ENCODE data around the gene NDST1.
A peak's percentile ranks its signal among the peaks of the same experiment; 100 is the strongest.

The NDST1 gene

GRCh38 chr5:150574818-150575547 lies 67.1 kb downstream of the NDST1 start:
- DNase-seq = peak; percentile 46

DNA sequence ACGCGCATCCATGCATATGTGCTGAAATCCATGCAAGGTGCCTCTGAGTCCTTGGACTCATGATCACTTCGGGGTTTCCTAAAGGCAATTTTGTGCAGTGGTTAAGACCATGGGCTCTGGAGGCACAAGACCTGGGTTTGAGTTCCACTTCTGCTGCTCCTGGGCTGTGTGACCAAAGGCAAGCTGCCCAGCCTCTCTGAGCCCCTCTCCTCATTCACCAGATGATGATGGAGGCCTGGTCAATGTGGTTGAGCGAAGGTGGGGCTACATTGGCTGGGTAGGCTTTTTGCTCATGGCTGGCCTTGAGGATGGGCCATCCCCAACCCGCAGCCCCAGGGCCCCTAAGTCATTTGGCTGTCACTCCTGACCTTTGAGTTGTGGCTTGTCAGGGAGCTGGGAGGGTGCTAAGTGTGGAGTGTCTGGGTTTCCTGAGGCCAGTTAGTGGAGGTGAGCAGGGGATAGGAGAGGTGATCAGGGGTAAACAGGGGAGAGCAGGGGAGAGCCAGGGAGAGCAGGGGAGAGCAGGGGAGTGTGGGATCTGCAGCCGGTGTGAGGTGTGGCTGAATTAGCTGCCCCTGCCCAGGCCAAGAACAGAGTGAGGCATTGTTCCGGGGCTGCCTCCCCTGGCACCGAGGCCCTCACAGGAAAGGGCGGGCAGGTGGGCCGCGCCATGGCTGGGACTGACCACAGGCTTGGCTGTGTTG lies 68.0 kb downstream of the NDST1 start:
- peak; percentile 28 for DNase-seq

GRCh38 chr5:150576449-150576949 lies 68.6 kb downstream of the NDST1 start:
- DNase-seq = peak; percentile 17

DNA sequence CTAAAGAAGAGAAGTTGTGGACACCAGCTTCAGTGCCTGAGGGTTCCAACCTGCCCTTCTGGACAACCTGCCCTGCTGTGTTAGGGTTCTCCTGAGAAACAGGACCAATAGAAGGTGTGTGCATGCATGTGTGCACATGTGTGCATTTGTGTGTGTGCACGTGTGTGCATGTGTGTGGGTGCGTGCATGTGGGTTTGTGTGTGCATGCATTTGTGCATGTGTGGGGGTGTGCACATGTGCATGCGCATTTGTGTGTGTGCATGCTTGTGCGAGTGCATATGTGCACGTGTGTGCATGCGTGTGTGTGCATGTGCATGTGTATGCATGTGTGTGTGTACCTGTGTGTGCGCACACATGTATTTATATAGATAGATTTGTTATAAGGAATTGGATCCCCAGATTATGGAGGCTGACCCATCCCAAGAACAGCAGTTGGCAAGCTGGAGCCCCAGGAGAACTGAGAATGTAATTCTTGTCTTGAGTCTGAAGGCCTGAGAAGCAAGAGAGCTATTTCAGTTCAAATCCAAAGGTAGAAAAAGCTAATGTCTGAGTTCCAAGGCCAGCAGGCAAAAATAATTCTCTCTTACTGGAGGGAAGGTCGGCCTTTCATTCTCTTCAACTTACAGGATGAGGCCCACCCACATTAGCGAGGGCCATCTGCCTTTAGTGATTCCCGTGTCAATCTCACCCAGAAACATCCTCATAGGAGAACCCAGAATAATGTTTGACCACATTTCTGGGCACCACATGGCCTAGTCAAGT lies 69.6 kb downstream of the NDST1 start:
- DNase-seq = peak; percentile 37

- peak; percentile 37 for DNase-seq
Measured at GRCh38 chr5:150578781-150579461, 71.0 kb downstream of the NDST1 start.

DNA sequence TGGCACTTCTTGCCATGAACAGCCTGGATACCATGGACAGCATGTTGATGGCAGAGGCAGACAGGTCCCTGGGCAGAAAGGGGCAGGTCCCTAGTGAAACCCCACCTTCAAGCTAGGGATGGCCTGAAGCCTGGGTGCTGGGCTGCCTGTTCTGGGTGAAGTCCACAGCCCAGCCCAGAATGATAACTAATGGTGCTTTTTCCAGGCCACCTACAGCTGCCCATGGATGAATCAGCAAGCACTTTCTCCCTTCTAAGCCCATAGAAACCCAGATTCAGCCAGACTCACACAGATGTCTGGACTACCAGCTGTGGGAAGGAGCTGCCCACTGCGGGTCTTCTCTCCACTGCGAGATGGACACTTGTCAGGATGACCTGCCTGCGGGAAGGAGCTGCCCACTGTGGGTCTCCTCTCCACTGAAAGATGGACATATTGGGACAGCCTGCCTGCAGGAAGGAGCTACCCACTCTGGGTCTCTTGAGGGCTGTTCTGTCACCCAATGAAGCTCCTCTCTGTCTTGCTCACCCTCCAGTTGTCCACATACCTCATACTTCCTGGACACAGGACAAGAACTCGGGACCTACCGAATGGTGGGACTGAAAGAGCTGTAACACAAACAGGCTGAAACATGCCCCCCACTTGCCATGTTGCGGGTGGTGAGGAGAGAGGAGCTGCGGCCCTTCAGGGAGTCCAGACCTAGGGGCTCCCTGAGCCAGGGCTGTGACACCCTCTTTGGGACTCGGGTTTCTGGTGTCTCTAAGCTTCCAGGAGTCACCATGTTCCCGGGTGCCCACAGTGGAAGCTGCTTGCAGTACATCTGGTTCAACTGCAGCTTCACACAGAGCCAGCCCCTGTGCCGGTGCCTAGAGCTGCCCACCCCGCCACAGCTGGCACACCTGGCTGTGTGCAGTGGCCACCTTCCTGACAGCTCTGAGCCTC lies 71.8 kb downstream of the NDST1 start:
- DNase-seq = peak; percentile 55

DNA sequence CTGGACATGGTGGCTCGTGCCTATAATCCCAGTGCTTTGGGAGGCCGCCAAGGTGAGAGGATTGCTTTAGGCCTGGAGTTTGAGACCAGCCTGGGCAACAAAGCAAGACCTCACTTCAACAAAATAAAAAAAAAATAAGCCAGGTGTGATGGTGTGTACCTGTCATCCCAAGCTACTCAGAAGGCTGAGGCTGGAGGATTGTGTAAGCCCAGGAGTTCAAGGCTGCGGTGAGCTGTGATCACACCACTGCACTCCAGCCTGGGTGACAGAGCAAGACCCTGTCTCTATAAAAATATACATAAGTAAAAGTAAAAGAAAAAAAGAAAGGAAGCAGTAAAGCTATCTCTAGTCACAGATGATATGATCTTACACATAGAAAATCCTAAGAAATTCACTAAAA lies 73.0 kb downstream of the NDST1 start:
- DNase-seq = no peak

- peak; percentile 41 for DNase-seq
Measured at GRCh38 chr5:150582241-150583109, 74.5 kb downstream of the NDST1 start.

DNA sequence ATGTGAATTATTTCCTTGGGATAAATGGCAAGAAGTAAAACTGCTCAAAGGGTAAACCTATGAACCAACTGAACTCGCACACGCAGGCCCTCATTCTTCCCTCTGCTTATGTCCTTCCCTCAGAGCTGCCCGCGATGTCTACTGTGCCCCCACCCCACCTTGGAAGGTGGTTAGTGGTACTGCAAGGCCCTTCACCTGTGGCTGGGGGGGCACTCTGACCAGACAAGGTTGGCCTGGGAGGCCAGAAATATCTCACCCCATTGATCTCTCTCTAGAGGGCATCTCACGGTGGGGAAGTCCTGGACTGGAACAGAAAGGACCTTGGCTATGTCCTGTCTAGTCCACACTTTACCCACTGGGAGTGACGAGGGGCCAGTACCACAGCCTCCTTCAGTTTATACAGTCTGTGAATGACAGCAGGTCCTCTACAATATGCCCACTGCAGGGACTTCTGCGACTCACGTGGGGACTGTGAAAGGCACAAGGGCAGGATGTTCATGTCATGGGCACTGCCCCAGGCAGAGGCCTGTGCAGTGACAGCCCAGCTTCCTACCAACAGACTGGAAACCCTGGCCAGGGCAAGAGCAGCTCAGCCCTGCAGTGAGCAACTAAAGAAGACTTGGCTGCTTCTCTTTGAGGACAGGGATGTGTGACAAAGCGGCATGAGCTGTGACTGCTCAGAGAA lies 75.8 kb downstream of the NDST1 start:
- DNase-seq = peak; percentile 60

DNA sequence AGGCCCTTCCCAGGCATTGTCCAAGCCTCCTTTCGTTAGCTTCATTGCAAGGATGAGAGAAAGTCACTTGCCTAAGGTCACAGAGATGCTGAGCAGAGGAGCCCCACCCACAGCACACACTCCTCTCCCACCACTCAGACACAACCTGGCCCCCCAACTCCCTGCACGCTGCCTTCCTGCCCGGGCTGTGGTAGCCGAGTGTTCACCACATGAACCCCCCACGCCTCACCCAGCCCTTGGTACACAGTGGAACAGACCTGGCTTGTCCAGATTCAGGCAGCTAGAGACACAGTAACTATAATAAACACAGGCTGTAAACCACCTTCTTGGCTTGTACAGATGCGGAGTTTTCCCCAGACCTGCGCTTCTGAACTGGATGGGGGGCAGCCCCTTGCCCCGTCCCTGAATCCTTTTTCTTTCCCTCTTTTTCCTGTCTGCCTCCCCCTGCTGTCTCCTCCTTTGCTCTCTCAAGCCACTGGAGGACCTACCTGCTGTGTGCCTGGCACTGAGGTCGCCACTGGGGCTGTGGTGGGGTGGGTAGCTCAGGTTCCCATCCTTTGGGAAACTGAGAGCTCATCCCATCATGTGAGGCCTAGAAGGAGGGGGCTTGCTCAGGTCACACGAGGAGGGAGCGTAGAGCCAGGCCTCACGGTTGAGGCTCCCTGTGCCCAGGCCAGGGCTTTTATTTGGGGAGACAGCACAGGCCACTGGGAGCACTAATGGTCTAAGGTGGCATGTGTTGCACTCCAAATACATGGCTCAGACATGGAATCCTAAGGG lies 76.8 kb downstream of the NDST1 start:
- DNase-seq = peak; percentile 27

DNA sequence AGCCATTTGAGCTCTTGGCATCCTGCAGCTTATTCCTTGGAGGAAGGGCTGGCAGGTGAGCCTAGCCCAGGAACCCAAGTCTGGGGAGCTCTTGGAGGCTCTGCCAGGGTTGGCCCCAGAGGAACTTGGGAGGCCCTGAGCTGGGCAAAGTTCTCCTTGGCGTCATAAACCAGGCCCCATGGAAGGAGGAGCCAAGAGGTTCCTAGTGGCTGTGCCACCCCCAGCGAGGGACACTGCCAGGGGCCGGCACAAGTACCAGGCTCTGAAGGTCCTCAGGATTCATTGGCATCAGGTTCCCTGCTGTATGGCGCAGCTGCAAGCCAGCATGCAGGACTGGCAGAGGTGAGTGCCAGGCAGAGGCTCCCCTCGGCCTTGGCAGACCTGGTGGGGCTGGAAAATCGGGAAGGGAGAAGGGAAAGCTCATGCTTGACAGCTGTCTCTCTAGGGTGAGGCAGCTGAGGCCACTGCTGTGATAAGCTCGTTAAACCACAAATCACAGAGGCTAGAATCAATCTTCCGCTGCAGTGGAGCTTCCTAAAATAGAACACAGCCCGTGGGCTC lies 77.9 kb downstream of the NDST1 start:
- DNase-seq = peak; percentile 56

DNA sequence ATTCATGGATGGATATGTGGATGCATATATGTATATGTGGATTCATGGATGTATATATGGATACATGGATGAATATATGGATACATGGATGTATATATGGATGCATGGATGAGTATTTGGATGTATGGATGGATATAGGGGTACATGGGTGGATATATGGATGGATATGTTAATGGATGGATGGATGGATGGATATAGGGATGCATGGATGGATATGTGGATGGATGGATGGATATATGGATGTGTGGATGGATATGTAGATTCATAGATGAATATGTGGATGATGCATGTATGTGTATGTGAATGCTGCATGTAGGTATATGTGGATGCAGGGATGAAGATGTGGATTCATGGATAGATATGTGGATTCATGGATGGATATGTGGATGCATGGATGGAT lies 79.1 kb downstream of the NDST1 start:
- no peak for DNase-seq

- DNase-seq = no peak
Measured at GRCh38 chr5:150587856-150588595, 80.1 kb downstream of the NDST1 start.

DNA sequence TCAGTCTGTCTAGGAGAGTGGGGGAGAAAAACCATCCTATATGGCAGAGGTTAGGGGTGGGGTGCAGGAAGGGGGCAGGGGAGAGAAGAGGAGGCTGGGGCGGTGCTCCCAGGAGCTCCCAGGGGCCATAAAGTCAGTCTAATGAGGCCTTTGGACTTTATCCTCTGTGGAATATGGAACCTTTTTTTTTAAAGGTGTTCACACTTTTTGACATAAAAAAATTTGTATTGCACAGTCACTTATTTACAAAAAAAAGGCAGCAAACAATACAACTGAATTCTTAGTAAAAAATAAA lies 80.6 kb downstream of the NDST1 start:
- no peak for DNase-seq

DNA sequence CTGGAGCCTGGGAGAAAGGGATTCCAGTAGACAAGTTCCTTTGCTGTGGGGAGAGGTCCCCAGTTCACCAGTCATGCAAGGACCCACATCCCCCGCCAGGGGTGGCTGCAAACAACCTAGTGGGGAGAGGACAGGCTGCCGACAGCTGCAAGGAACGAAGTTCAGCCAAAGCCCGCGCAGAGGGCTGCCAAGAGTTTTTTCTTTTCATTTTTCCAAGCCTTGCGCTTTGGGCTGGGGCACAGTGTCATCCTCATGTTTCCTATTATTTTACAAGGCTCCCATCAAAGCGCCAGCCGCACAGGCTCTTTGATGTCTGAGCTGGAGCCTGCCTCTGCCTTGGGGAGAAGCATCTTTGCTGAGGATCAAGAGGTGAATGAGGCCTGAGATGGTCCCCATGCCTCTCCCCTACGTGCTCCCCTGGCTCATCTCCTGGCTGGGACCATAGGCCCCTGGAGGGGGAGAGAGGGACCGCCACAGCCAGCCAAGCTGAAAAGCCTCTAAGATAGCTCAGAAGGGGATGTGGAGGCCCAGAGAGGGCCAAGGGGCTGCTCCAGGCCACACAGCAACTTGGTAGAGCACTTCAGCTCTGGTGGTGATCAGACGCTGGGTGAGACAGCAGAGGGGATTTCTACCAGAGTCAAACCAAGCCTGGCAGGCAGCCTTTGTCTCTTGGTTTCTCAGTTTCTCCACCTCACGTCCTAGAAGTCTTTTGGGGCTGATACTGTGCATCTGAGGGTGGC lies 82.1 kb downstream of the NDST1 start:
- DNase-seq = no peak

- no peak for DNase-seq
Measured at GRCh38 chr5:150590979-150591695, 83.2 kb downstream of the NDST1 start.

DNA sequence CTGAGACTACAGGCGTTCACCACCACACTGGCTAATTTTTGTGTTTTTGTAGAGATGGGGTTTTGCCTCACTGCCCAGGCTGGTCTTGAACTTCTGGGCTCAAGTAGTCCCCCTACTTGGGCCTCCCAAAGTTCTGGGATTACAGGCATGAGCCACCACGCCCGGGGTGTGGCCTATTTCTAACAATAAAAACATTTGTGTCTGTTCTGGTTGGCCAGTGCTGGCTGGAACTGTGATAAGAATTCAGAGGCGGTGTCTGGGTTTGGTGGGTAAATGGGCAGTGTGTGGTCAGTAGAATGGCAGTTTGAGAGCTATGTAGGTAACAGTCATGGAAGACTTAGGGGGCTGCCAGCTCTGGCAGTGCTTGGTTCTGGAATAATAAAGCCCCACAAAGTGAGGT lies 85.7 kb downstream of the NDST1 start:
- no peak for DNase-seq
